Fibroblast of lung (primary cell): Measurements from ENCODE around the gene PTOV1.

Experiments used
- EZH2 ChIP-seq: IDR thresholded peaks from 2 replicates; pipeline ENCODE4 v1.5.1; 2012; ENCODE audit warnings: low read length, control low read depth, mild to moderate bottlenecking; ENCODE audit errors: missing control alignments
- TF ChIP-seq, protein P1 (sequence below), 2 donors: IDR thresholded peaks in 1 of 2; conservative IDR thresholded peaks in 1 of 2; 1 replicate in 1 of 2; 2 replicates in 1 of 2; pipeline ENCODE4 v1.5.1; 2011 to 2012; ENCODE audit warnings: low read length in 2 of 2, control low read depth in 1 of 2, inconsistent platforms in 1 of 2, low read depth in 1 of 2, mild to moderate bottlenecking in 1 of 2

DNA sequence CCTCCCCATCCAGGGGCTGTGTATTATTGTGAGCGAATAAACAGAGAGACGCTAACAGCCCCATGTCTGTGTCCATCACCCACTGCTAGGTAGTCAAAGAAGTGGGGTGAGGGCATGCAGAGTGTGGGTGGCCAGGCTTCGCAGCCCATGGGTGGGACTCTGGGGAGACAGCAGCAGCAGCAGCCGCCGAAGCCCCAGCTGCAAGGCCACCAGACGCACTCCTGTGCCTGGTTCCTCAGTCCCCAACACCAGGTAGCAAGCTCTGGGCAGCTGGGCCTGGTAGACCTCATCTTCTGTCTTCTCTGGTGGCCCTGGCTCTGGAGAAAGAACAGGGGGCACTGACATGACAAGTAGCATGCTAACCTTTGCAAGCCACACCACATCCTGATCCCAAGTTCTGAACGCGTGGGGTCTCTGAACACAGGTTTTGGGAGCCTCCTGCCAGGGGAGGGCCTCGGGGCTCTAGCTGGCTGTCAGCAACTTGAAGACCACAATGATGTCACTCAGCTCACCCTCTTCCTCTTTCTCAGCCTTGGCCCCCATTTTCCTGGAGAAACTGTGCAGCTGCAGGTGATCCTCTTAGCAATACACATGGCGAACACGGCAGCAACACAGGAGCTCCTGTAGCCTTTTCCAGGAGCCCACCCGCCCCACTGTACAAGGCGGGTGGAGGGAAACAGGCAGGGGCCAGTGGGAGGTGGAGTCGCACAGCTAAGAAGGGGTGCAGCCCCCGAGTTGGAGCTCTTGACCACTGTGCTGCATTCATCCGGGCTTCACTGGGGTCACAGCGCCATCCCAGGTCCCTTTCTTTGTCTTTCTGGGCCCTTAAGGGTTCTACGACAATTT, 43.7 kb upstream of the PTOV1 start:
- TF ChIP-seq EZH2, result no peak
- TF ChIP-seq, protein P1, sequence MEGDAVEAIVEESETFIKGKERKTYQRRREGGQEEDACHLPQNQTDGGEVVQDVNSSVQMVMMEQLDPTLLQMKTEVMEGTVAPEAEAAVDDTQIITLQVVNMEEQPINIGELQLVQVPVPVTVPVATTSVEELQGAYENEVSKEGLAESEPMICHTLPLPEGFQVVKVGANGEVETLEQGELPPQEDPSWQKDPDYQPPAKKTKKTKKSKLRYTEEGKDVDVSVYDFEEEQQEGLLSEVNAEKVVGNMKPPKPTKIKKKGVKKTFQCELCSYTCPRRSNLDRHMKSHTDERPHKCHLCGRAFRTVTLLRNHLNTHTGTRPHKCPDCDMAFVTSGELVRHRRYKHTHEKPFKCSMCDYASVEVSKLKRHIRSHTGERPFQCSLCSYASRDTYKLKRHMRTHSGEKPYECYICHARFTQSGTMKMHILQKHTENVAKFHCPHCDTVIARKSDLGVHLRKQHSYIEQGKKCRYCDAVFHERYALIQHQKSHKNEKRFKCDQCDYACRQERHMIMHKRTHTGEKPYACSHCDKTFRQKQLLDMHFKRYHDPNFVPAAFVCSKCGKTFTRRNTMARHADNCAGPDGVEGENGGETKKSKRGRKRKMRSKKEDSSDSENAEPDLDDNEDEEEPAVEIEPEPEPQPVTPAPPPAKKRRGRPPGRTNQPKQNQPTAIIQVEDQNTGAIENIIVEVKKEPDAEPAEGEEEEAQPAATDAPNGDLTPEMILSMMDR (conservative IDR thresholded peaks at IDR 0.05 in 1 of 2, IDR thresholded peaks at IDR 0.05 in 1 of 2; ENCODE audit: low read depth in 1 of 2, low read length in 2 of 2), result no peak
